Fibroblast of lung (primary cell): ENCODE measurements around the gene GPR62. TPM values are rescaled to one million over a fixed set of nuclear protein-coding genes. Genes with fewer than 3 reads are reported as not detected.
"Not testable (repeated sequence)": the region's sequence is repeated elsewhere in the genome, so short reads cannot be mapped to it uniquely, and the experiment has no call there.

Source experiments
- DNase-seq, 2 donors: peaks; one replicate each; pipeline versions ENCODE4 v3.0.0 to v3.0.0-alpha.2; 2010; ENCODE audit warnings: low read depth in 2 of 2
- H2AFZ ChIP-seq: 2 replicates; pipeline ENCODE4 v1.5.1; 2012; ENCODE audit warnings: low read length, control low read depth, inconsistent platforms
- H3K27ac ChIP-seq: 2 replicates; pipeline ENCODE4 v1.5.1; 2011; ENCODE audit warnings: low read length, control low read depth; ENCODE audit not compliant: insufficient read depth
- H3K27me3 ChIP-seq: 2 replicates; pipeline ENCODE4 v1.5.1; 2011; ENCODE audit warnings: mild to moderate bottlenecking, low read length; ENCODE audit not compliant: control insufficient read depth, insufficient read depth
- H3K36me3 ChIP-seq: 2 replicates; pipeline ENCODE4 v1.5.1; 2011; ENCODE audit warnings: low read length; ENCODE audit not compliant: control insufficient read depth, insufficient read depth
- H3K4me1 ChIP-seq: 2 replicates; pipeline ENCODE4 v1.5.1; 2011; ENCODE audit warnings: low read length; ENCODE audit not compliant: control insufficient read depth, insufficient read depth; ENCODE audit errors: extremely low read depth
- H3K4me2 ChIP-seq: 2 replicates; pipeline ENCODE4 v1.5.1; 2011; ENCODE audit warnings: low read length, control low read depth; ENCODE audit not compliant: insufficient read depth; ENCODE audit errors: extremely low read depth
- H3K4me3 ChIP-seq, 4 experiments: fragments of 200-600 bp in 1 of 4; sonication (generic) in 1 of 4; replicated peaks in 1 of 4; 2 replicates each; pipeline ENCODE4 v1.5.1; 2011 to 2016; ENCODE audit warnings: low read length in 4 of 4, low read depth in 3 of 4, mild to moderate bottlenecking in 3 of 4, control low read depth in 2 of 4, inconsistent platforms in 1 of 4, mixed read lengths in 1 of 4; ENCODE audit not compliant: insufficient read depth in 1 of 4; ENCODE audit errors: control extremely low read depth in 1 of 4
- H3K79me2 ChIP-seq: 2 replicates; pipeline ENCODE4 v1.5.1; 2012; ENCODE audit warnings: mild to moderate bottlenecking, low read length, inconsistent platforms; ENCODE audit not compliant: control insufficient read depth, insufficient read depth
- H3K9ac ChIP-seq: 2 replicates; pipeline ENCODE4 v1.5.1; 2011; ENCODE audit warnings: mild to moderate bottlenecking, low read length, control low read depth; ENCODE audit not compliant: insufficient read depth
- H3K9me3 ChIP-seq: 2 replicates; pipeline ENCODE4 v1.5.1; 2012; ENCODE audit warnings: low read depth, low read length; ENCODE audit not compliant: control insufficient read depth, insufficient read depth
- H4K20me1 ChIP-seq: 2 replicates; pipeline ENCODE4 v1.5.1; 2011; ENCODE audit warnings: low read length; ENCODE audit not compliant: control insufficient read depth, insufficient read depth; ENCODE audit errors: extremely low read depth
- CTCF ChIP-seq, 2 donors: IDR thresholded peaks in 1 of 2; conservative IDR thresholded peaks in 1 of 2; 1 replicate in 1 of 2; 2 replicates in 1 of 2; pipeline ENCODE4 v1.5.1; 2011 to 2012; ENCODE audit warnings: low read length in 2 of 2, control low read depth in 1 of 2, inconsistent platforms in 1 of 2, low read depth in 1 of 2, mild to moderate bottlenecking in 1 of 2
- EZH2 ChIP-seq: IDR thresholded peaks from 2 replicates; pipeline ENCODE4 v1.5.1; 2012; ENCODE audit warnings: low read length, control low read depth, mild to moderate bottlenecking; ENCODE audit errors: missing control alignments
- polyA plus RNA-seq, 2 donors: library from polyadenylated mRNA; depleted of rRNA in 1 of 2; stranded (reverse) in 1 of 2; unstranded in 1 of 2; fragments of >200 nt; gene quantifications; 2 replicates each; pipeline ENCODE4 v1.2.1, GENCODE V29; 2011 to 2012; ENCODE audit warnings: missing spikeins in 1 of 2
- total RNA-seq: library from RNA; depleted of rRNA; stranded (reverse); fragments of >200 nt; gene quantifications from 2 replicates; pipeline ENCODE4 v1.2.1, GENCODE V29; 2014

The GPR62 gene
- total and polyA plus RNA-seq, 2 donors (not counting 1 experiment from before 2014, with no cell fraction given), result under 0.01 TPM; not detected in 1

- Histone ChIP-seq H2AFZ (no peak overlapping the region), H3K27me3 (no peaks in the 10 kb centered on the region), H3K27ac (no peak overlapping the region), H3K9me3 (no peaks in the 10 kb centered on the region), H3K4me1 (no peaks in the 10 kb centered on the region), H3K4me3 (no peak overlapping the region), H3K79me2 (no peaks in the 10 kb centered on the region), H3K9ac (no peak overlapping the region), H3K36me3 (no peaks in the 10 kb centered on the region), H4K20me1 (no peaks in the 10 kb centered on the region), H3K4me2 (no peak overlapping the region)
- DNase-seq, result no peak
- TF ChIP-seq EZH2, result no peak
- TF ChIP-seq CTCF (conservative IDR thresholded peaks at IDR 0.05 in 1 of 2, IDR thresholded peaks at IDR 0.05 in 1 of 2; ENCODE audit: low read depth in 1 of 2, low read length in 2 of 2), result no peak
Observed at GRCh38 chr3:51921081-51921578, 34.1 kb upstream of the GPR62 start.

DNA sequence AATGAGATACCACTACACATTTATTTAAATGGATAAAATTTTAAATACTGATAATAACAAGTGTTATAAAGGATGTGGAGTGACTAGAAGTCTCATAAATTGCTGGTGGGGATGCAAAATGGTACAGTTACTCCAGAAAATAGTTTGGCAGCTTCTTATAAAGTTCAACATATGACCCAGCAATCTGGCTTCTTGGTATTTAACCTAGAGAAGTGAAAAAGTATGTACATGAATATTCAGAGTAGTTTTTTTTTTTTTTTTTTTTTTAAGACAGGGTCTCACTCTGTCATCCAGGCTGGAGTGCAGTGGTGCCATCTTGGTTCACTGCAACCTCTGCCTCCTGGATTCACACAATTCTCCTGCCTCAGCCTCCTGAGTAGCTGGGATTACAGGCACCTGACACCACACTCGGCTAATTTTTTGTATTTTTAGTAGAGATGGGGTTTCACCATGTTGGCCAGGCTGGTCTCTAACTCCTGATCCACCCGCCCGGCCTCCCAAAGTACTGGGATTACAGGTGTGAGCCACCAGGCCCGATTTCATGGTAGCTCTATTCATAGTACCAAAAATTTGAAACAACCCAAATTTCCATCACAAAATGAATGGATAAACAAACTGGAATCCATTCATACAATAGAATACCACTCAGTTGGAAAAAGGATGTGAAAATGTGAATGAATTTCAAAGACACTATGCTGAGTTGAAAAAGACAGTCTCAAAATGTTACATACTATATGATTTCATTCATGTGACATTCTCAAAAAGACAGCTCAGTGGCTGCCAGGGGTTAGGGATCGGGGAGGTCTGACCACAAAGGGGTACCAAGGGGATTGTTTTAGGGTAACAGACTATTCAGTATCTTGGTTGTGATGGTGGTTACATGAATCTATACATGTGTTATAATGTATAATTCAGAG is 27.9 kb upstream of the GPR62 start:
- Histone ChIP-seq H3K4me3 (no peak overlapping the region), H3K9ac (no peak overlapping the region), H4K20me1 (no peaks in the 10 kb centered on the region), H3K27ac (no peak overlapping the region), H3K4me1 (no peaks in the 10 kb centered on the region), H3K36me3 (no peaks in the 10 kb centered on the region), H3K9me3 (no peaks in the 10 kb centered on the region), H3K27me3 (no peaks in the 10 kb centered on the region), H2AFZ (no peak overlapping the region), H3K79me2 (no peaks in the 10 kb centered on the region), H3K4me2 (no peak overlapping the region)
- TF ChIP-seq CTCF (conservative IDR thresholded peaks at IDR 0.05 in 1 of 2, IDR thresholded peaks at IDR 0.05 in 1 of 2; ENCODE audit: low read depth in 1 of 2, low read length in 2 of 2) (no peak), EZH2 (no peak)
- no peak for DNase-seq

DNA sequence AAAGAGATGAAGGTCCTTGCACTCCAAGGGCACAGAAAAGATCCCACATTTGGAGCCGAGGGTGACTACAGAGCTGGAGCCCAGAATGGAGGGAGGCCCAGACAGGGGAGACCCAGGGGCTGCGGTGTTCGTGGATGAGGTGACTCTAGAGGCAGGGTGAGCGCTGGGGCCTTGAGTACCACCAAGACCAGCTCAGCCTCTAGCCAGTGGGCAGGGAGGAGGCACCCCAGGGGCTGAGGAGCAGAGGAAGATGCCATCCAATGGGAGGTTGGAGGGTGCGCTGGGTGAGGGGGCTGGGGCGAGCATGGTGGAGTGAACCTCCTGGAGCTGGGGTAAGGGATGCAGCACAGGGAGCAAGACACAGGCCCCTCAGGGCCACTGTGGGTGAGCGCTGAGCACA is 26.7 kb upstream of the GPR62 start:
- Histone ChIP-seq H3K9me3 (no peaks in the 10 kb centered on the region), H3K4me1 (no peaks in the 10 kb centered on the region), H3K27ac (no peak overlapping the region), H3K79me2 (no peaks in the 10 kb centered on the region), H3K9ac (no peak overlapping the region), H3K4me3 (no peak overlapping the region), H2AFZ (no peak overlapping the region), H4K20me1 (no peaks in the 10 kb centered on the region), H3K36me3 (peaks cover 3% of the 10 kb centered on the region), H3K27me3 (no peaks in the 10 kb centered on the region), H3K4me2 (no peak overlapping the region)
- no peak for DNase-seq
- no peak for TF ChIP-seq EZH2
- TF ChIP-seq CTCF (conservative IDR thresholded peaks at IDR 0.05 in 1 of 2, IDR thresholded peaks at IDR 0.05 in 1 of 2; ENCODE audit: low read depth in 1 of 2, low read length in 2 of 2), result no peak

DNA sequence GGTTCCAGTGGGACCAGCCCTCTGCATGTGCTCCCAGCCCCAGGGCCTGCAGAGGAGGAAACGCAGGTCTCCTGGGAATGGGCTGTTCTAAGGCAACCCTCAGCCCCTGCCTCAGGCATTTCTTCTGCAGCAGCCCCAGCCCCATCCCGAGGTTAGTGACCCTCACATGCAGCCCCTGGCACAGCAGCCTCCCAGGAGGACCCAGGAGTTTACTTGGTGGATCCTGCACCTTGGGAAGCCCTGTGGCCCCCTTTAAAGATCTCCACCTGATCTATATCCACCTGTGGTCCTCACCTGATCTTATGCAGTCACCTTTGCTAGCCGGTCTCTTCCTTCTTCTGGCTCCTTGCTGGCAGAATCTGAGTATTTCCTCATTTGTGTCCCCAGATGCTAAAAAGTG is 26.2 kb upstream of the GPR62 start:
- not testable (repeated sequence) for H4K20me1 ChIP-seq, H3K4me3 ChIP-seq, H3K9ac ChIP-seq, H3K9me3 ChIP-seq, H2AFZ ChIP-seq, H3K79me2 ChIP-seq, H3K27me3 ChIP-seq, H3K4me1 ChIP-seq, H3K27ac ChIP-seq, H3K36me3 ChIP-seq, H3K4me2 ChIP-seq, DNase-seq
